ENCODE measurements around the gene IFNLR1. TPM values are rescaled to one million over a fixed set of nuclear protein-coding genes. Genes with fewer than 3 reads are reported as not detected.

The IFNLR1 gene
- total RNA-seq, 1 experiment from 2014 or later, result 9.6 TPM

GRCh38 chr1:24119489-24119858 lies 67.6 kb downstream of the IFNLR1 start:
- H3K18ac ChIP-seq (ENCODE audit: insufficient read length, low read depth, low read length), result no peak overlapping the region
- H3K79me1 ChIP-seq (ENCODE audit: insufficient read depth, low read depth, low read length, poor library complexity, severe bottlenecking), result no peaks in the 10 kb centered on the region
- H2BK15ac ChIP-seq (ENCODE audit: low read depth, low read length), result no peak overlapping the region
- H3K56ac ChIP-seq (ENCODE audit: insufficient read length, low read depth, low read length), result no peak overlapping the region
- peaks cover 20 to 21% of the 10 kb centered on the region in 2 experiments for H3K4me1 Mint-ChIP-seq
- H4K91ac ChIP-seq (ENCODE audit: insufficient read length, low read depth, low read length), result no peak overlapping the region
- no peak overlapping the region for H3K4me3 Mint-ChIP-seq
- no peak overlapping the region for H2BK120ac ChIP-seq (ENCODE audit: low read depth, low read length, poor library complexity, severe bottlenecking)
- no peak for TF ChIP-seq CTCF (conservative IDR thresholded peaks at IDR 0.05)
- no peak overlapping the region for H3K14ac ChIP-seq (ENCODE audit: insufficient read depth, low read length)
- H3K4me1 ChIP-seq (ENCODE audit: insufficient read depth, low read length), result peaks cover 4% of the 10 kb centered on the region; the same call in 1 of the 2 replicates
- H3K36me3 Mint-ChIP-seq (ENCODE audit: insufficient read depth in 1 of 3, low read depth in 3 of 3), result no peaks in the 10 kb centered on the region
- no peak overlapping the region for H2BK20ac ChIP-seq (ENCODE audit: low read depth, low read length, poor library complexity, severe bottlenecking)
- no peak overlapping the region for H2BK12ac ChIP-seq (ENCODE audit: insufficient read length, low read depth, low read length)
- no peaks in the 10 kb centered on the region for H3K9me3 Mint-ChIP-seq
- DNase-seq, result no peak
- H3K9ac ChIP-seq (ENCODE audit: extremely low read depth, insufficient read length, low read length), result no peak overlapping the region
- no peak overlapping the region for H4K5ac ChIP-seq (ENCODE audit: insufficient read length, low read depth, low read length)
- H2BK5ac ChIP-seq (ENCODE audit: insufficient read length, low read length), result no peak overlapping the region
- H3K27ac Mint-ChIP-seq, result no peak overlapping the region
- H3K27me3 ChIP-seq (ENCODE audit: insufficient read depth, low read length), result no peaks in the 10 kb centered on the region
- no peak overlapping the region for H4K8ac ChIP-seq (replicated peaks; ENCODE audit: insufficient read length, low read depth, low read length)
- no peaks in the 10 kb centered on the region for H3K23me2 ChIP-seq (ENCODE audit: insufficient read length, low read depth, low read length, poor library complexity, severe bottlenecking)
- no peaks in the 10 kb centered on the region for H3K79me2 ChIP-seq (ENCODE audit: insufficient read depth, low read length)
- WGBS (ENCODE audit: extremely low coverage, insufficient read length, low lambda C conversion rate), result no CpG with 5 or more reads among the region's 5 CpGs
- H2AK5ac ChIP-seq (ENCODE audit: insufficient read length, low read length), result no peak overlapping the region
- H3K27ac ChIP-seq (ENCODE audit: insufficient read length, low read depth, low read length), result no peak overlapping the region
- no peaks in the 10 kb centered on the region; the same call in none of the 2 replicates for H3K27me3 Mint-ChIP-seq (ENCODE audit: low read depth)
- H3T11ph ChIP-seq (ENCODE audit: low read length), result no peak overlapping the region
- H3K9me3 ChIP-seq (ENCODE audit: control insufficient read depth, low read depth, low read length), result no peaks in the 10 kb centered on the region
- H3K4ac ChIP-seq (ENCODE audit: low read depth, low read length), result no peak overlapping the region
- H3K4me2 ChIP-seq (ENCODE audit: insufficient read depth, insufficient read length, low read length), result no peak overlapping the region
- H2AFZ ChIP-seq (ENCODE audit: low read length), result no peak overlapping the region
- H3K23ac ChIP-seq (ENCODE audit: insufficient read length, low read depth, low read length), result no peak overlapping the region
- H4K20me1 ChIP-seq (ENCODE audit: control insufficient read depth, insufficient read depth, insufficient read length), result no peaks in the 10 kb centered on the region

Measured in H9 (cell line).